Thyroid gland (tissue), 4 donors: ENCODE data around the gene TSC22D1. TPM values are rescaled to one million over a fixed set of nuclear protein-coding genes. Genes with fewer than 3 reads are reported as not detected.

ENCODE experiments used
- DNase-seq, 2 donors: peaks; one replicate each; pipeline ENCODE4 v3.0.0-alpha.2; 2019
- H3K27ac ChIP-seq, 3 donors: fragments of 200-600 bp; sonication (generic); 1 replicate in 2 of 3; 2 replicates in 1 of 3; pipeline ENCODE4 v1.5.1; 2016 to 2019; ENCODE audit warnings: mild to moderate bottlenecking in 1 of 3, moderate library complexity in 1 of 3
- H3K27me3 ChIP-seq: fragments of 200-600 bp; sonication (generic); one replicate; pipeline ENCODE4 v1.5.1; 2019
- H3K36me3 ChIP-seq, 2 donors: fragments of 200-600 bp; sonication (generic); one replicate each; pipeline ENCODE4 v1.5.1; 2016 to 2019
- H3K4me1 ChIP-seq, 2 donors: fragments of 200-600 bp; sonication (generic); one replicate each; pipeline ENCODE4 v1.5.1; 2017 to 2019
- H3K4me3 ChIP-seq, 3 donors: fragments of 200-600 bp; sonication (generic); replicated peaks in 1 of 3; 1 replicate in 2 of 3; 2 replicates in 1 of 3; pipeline ENCODE4 v1.5.1; 2016; ENCODE audit warnings: mild to moderate bottlenecking in 1 of 3
- H3K9me3 ChIP-seq: fragments of 200-600 bp; sonication (generic); one replicate; pipeline ENCODE4 v1.5.1; 2017
- POLR2A ChIP-seq, 2 donors: fragments of 450-650 bp; IDR thresholded peaks; one replicate each; pipeline ENCODE4 v1.6.1; 2017; ENCODE audit warnings: antibody characterized with exemption in 2 of 2, mild to moderate bottlenecking in 2 of 2, moderate library complexity in 1 of 2
- WGBS, 2 donors: methylation state at CpG; one replicate each; pipeline ENCODE4 v1.1.5; 2017; 5-methylcytosine and 5-hydroxymethylcytosine counted together
- intact Hi-C: fragments of 100-400 bp; cut with DNase I; formaldehyde crosslinking; loops from one replicate; pipeline ENCODE4 v1.15.1; 2023
- total RNA-seq, 4 donors: library from RNA; depleted of rRNA; stranded (reverse); fragments of >200 nt; gene quantifications; one replicate each; pipeline ENCODE4 v1.2.3, GENCODE V29; 2016
- TF ChIP-seq, protein P1 (sequence below), 6 experiments: fragments of 200-600 bp in 3 of 6; fragments of 450-650 bp in 3 of 6; sonication (generic) in 3 of 6; IDR thresholded peaks; one replicate each; pipeline ENCODE4 v1.5.1; 2016 to 2019; ENCODE audit warnings: antibody characterized with exemption in 6 of 6, mild to moderate bottlenecking in 2 of 6, inconsistent platforms in 1 of 6, moderate library complexity in 1 of 6

The TSC22D1 gene
- total RNA-seq, 4 donors from 2014 or later = 78.0 to 103 (median 90.5) TPM

DNA sequence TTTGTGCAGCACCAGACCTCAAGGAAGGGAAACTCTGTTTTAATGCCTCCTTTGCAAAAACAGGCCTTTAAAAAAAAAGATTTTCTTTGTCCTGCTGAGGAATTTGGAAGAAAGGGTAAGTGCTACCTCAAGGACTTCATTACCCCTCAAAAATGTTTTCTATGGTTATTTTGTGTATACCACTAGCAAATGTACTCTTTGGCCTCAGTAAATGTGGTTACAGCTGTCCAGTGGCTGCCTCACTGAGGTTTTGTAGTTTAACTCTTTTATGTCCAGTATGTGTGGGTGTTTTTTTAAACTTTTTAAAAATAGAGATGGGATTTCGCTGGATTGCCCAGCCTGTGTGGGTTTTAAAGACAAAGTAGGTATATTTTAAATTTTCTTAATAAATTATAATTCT is 42.2 kb upstream of the TSC22D1 start:
- intact Hi-C loops = no loop called here
- Histone ChIP-seq H3K9me3 (no peaks in the 10 kb centered on the region), H3K36me3 (no peaks in the 10 kb centered on the region), H3K27me3 (no peaks in the 10 kb centered on the region), H3K27ac (no peak overlapping the region), H3K4me1 (no peaks in the 10 kb centered on the region), H3K4me3 (no peak overlapping the region)
- TF ChIP-seq POLR2A (IDR thresholded peaks at IDR 0.05) = no peak
- TF ChIP-seq, protein P1, sequence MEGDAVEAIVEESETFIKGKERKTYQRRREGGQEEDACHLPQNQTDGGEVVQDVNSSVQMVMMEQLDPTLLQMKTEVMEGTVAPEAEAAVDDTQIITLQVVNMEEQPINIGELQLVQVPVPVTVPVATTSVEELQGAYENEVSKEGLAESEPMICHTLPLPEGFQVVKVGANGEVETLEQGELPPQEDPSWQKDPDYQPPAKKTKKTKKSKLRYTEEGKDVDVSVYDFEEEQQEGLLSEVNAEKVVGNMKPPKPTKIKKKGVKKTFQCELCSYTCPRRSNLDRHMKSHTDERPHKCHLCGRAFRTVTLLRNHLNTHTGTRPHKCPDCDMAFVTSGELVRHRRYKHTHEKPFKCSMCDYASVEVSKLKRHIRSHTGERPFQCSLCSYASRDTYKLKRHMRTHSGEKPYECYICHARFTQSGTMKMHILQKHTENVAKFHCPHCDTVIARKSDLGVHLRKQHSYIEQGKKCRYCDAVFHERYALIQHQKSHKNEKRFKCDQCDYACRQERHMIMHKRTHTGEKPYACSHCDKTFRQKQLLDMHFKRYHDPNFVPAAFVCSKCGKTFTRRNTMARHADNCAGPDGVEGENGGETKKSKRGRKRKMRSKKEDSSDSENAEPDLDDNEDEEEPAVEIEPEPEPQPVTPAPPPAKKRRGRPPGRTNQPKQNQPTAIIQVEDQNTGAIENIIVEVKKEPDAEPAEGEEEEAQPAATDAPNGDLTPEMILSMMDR (IDR thresholded peaks at IDR 0.05) = no peak
- 83 to 94% methylated on average over 1 of the region's 1 CpG for WGBS, 2 donors
- DNase-seq = no peak

DNA sequence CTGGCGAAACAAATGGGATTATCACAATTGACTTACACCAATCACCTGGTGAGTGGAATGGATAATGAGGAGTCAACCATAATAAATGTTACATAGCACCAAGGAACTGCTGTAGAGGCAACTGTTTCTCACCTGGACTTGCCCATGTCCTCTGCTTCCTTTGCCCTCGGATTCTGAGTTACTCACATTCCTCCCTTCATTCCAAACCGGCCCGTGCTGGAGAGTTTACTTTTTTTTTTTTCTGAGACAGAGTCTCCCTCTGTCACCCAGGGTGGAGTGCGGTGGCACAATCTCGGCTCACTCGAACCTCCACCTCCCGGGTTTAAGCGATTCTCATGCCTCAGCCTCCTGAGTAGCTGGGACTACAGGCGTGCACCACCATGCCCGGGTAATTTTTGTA is 41.5 kb upstream of the TSC22D1 start:
- intact Hi-C loops = no loop called here
- Histone ChIP-seq H3K9me3 (no peaks in the 10 kb centered on the region), H3K4me1 (no peaks in the 10 kb centered on the region), H3K27ac (no peak overlapping the region), H3K27me3 (no peaks in the 10 kb centered on the region), H3K36me3 (no peaks in the 10 kb centered on the region), H3K4me3 (no peak overlapping the region)
- DNase-seq = no peak
- 73 to 76% methylated on average over 11 of the region's 11 CpGs for WGBS, 2 donors
- TF ChIP-seq, protein P1 (IDR thresholded peaks at IDR 0.05) = no peak
- TF ChIP-seq POLR2A (IDR thresholded peaks at IDR 0.05) = no peak

DNA sequence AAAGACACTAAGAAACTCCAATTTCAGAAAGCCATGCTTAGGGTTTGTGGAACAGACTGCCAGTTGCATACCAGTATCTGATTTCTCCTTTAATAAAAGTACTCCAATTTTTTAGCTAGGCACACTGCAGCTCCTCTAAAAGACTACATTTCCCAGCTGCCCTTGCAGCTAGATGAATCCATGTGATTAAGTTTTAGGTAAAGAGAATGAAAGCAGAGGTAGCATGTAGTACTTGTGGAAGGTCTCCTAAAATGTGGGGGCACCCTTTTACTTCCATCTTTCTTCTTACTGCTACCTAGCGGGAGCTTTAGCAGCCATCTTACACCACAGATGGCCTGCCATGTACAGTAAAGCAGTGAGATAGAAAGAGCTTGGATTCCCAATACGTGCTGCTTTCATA is 33.0 kb upstream of the TSC22D1 start:
- 94 to 95% methylated on average over 2 of the region's 2 CpGs for WGBS, 2 donors
- no peak overlapping the region for H3K27ac ChIP-seq
- H3K9me3 ChIP-seq = no peaks in the 10 kb centered on the region
- no peaks in the 10 kb centered on the region for H3K4me1 ChIP-seq
- no peak for DNase-seq
- no peaks in the 10 kb centered on the region for H3K27me3 ChIP-seq
- no peak overlapping the region for H3K4me3 ChIP-seq
- no peaks in the 10 kb centered on the region for H3K36me3 ChIP-seq
- TF ChIP-seq, protein P1 (IDR thresholded peaks at IDR 0.05) = no peak
- TF ChIP-seq POLR2A (IDR thresholded peaks at IDR 0.05) = no peak
- intact Hi-C loops = no loop called here

DNA sequence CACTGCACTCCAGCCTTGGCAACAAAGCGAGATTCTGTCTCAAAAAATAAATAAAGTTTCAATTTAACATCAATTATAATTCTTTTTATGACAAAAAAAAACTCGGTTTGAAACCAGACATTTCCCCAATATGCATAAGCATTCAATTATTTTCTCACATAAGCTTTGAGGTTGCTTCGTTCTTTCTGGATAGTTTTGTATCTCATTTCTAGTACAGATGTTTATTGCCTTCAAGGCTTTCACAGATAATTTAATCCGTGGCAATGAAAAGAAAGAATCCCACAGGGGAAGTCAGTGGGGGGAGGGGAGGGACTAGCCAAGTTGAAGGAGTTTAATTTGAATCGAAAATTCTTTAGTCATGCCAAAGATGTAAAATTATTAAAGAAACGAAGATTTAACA is 29.6 kb upstream of the TSC22D1 start:
- H3K36me3 ChIP-seq = no peaks in the 10 kb centered on the region
- no peaks in the 10 kb centered on the region for H3K4me1 ChIP-seq
- no peaks in the 10 kb centered on the region for H3K9me3 ChIP-seq
- H3K27me3 ChIP-seq = no peaks in the 10 kb centered on the region
- no peak overlapping the region for H3K27ac ChIP-seq
- intact Hi-C loops = no loop called here
- no peak for DNase-seq
- 70 to 74% methylated on average over 6 of the region's 6 CpGs for WGBS, 2 donors
- TF ChIP-seq, protein P1 (IDR thresholded peaks at IDR 0.05) = no peak
- TF ChIP-seq POLR2A (IDR thresholded peaks at IDR 0.05) = no peak
- no peak overlapping the region for H3K4me3 ChIP-seq

DNA sequence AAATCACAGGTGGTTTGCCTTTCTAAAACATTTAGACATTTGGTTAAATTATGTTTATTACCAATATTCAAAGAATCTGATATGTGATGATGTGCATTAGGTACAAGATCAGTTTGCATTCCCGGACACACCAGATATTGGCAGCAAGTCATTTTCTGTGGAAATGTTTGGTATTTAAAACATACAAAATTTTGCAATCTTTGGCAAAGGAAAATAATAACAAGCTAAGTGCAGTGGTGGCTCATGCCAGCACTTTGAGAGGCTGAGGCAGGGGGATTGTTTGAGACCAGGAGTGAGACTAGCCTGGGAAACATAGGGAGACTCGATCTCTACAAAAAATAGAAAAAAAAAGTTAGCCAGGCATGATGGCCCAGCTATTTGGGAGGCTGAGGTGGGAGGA is 29.1 kb upstream of the TSC22D1 start:
- intact Hi-C loops = no loop called here
- Histone ChIP-seq H3K4me1 (no peaks in the 10 kb centered on the region), H3K27ac (no peak overlapping the region), H3K36me3 (no peaks in the 10 kb centered on the region), H3K4me3 (no peak overlapping the region), H3K9me3 (no peaks in the 10 kb centered on the region), H3K27me3 (no peaks in the 10 kb centered on the region)
- no peak for DNase-seq
- no peak for TF ChIP-seq POLR2A (IDR thresholded peaks at IDR 0.05)
- TF ChIP-seq, protein P1 (IDR thresholded peaks at IDR 0.05) = no peak
- 67 to 76% methylated on average over 2 of the region's 2 CpGs for WGBS, 2 donors
